PC-3 (cell line): ENCODE measurements around the gene DNAI4. TPM values are rescaled to one million over a fixed set of nuclear protein-coding genes. Genes with fewer than 3 reads are reported as not detected.

Experiments used
- ATAC-seq: fragments of 200-7000 bp; cut with Tn5 transposase; 2 replicates; pipeline ENCODE4 v1.9.1; 2020; ENCODE audit warnings: mild to moderate bottlenecking, moderate library complexity
- BruUV-seq: library from RNA; stranded (reverse); fragments of 400-500 nt; replicated peaks from 2 replicates; lab custom pipeline; 2021; lab: Mats Ljungman, UMichigan
- CTCF ChIA-PET: fragments of 300-600 bp; sonication (Branson Sonifier 250); formaldehyde crosslinking; loops from one replicate; lab custom pipeline; 2022; ENCODE audit warnings: antibody characterized with exemption; lab: Charles Lee
- POLR2A ChIA-PET: fragments of 300-600 bp; sonication (Branson Sonifier 250); formaldehyde crosslinking; loops from one replicate; lab custom pipeline; 2022; ENCODE audit warnings: antibody characterized with exemption; ENCODE audit not compliant: unreplicated experiment; lab: Charles Lee
- DNase-seq: peaks from one replicate; pipeline ENCODE4 v3.0.0-alpha.2; 2015
- H2AFZ ChIP-seq: fragments of 300-600 bp; sonication (generic); 2 replicates; pipeline ENCODE4 v1.6.0; 2016; ENCODE audit warnings: antibody characterized with exemption, low read length
- H3F3A ChIP-seq: fragments of 300-600 bp; sonication (generic); one replicate; pipeline ENCODE4 v1.6.0; 2017; ENCODE audit warnings: antibody characterized with exemption, low read length, control low read depth, mild to moderate bottlenecking; ENCODE audit not compliant: unreplicated experiment
- H3K27ac ChIP-seq: fragments of 300-600 bp; sonication (generic); 2 replicates; pipeline ENCODE4 v1.5.1; 2016; ENCODE audit warnings: mild to moderate bottlenecking, low read length
- H3K27me3 ChIP-seq: fragments of 300-600 bp; sonication (generic); 2 replicates; pipeline ENCODE4 v1.6.1; 2016; ENCODE audit warnings: low read length, mixed read lengths
- H3K36me3 ChIP-seq: fragments of 300-600 bp; sonication (generic); 2 replicates; pipeline ENCODE4 v1.6.1; 2016; ENCODE audit warnings: low read depth, mixed run types, low read length, mixed read lengths
- H3K4me1 ChIP-seq: fragments of 300-600 bp; sonication (generic); 2 replicates; pipeline ENCODE4 v1.5.1; 2016; ENCODE audit warnings: low read length; ENCODE audit not compliant: insufficient read depth
- H3K4me2 ChIP-seq: fragments of 300-600 bp; sonication (generic); 2 replicates; pipeline ENCODE4 v1.6.0; 2016; ENCODE audit warnings: low read length
- H3K4me3 ChIP-seq: fragments of 300-600 bp; sonication (generic); 2 replicates; pipeline ENCODE4 v1.5.1; 2016; ENCODE audit warnings: mild to moderate bottlenecking, low read length, mixed read lengths
- H3K79me2 ChIP-seq: fragments of 300-600 bp; sonication (generic); 2 replicates; pipeline ENCODE4 v1.6.1; 2017; ENCODE audit warnings: low read length, mixed read lengths
- H3K9ac ChIP-seq: fragments of 300-600 bp; sonication (generic); 2 replicates; pipeline ENCODE4 v1.6.0; 2016; ENCODE audit warnings: mild to moderate bottlenecking, low read length
- H3K9me2 ChIP-seq: fragments of 300-600 bp; sonication (generic); replicated peaks from 2 replicates; pipeline ENCODE4 v1.6.1; 2016; ENCODE audit warnings: mixed run types, low read length, mixed read lengths
- H3K9me3 ChIP-seq: fragments of 300-600 bp; sonication (generic); 2 replicates; pipeline ENCODE4 v1.6.1; 2016; ENCODE audit warnings: low read length, mixed read lengths
- H4K20me1 ChIP-seq: fragments of 300-600 bp; sonication (generic); 2 replicates; pipeline ENCODE4 v1.6.1; 2016; ENCODE audit warnings: low read length, mixed read lengths
- EZH2 ChIP-seq: fragments of 300-600 bp; sonication (generic); IDR thresholded peaks from one replicate; pipeline ENCODE4 v1.6.1; 2017; ENCODE audit warnings: antibody characterized with exemption, mild to moderate bottlenecking, low read length; ENCODE audit not compliant: unreplicated experiment
- EZH2phosphoT487 ChIP-seq: fragments of 300-600 bp; sonication (generic); IDR thresholded peaks from 2 replicates; pipeline ENCODE4 v1.6.1; 2018; ENCODE audit warnings: mild to moderate bottlenecking, antibody characterized with exemption, low read length, borderline replicate concordance
- intact Hi-C: fragments of 100-400 bp; cut with micrococcal nuclease; formaldehyde crosslinking; loops from 2 replicates; pipeline ENCODE4 v1.9.0; 2023
- total RNA-seq: library from RNA; depleted of rRNA; stranded (reverse); fragments of >200 nt; gene quantifications from 2 replicates; pipeline ENCODE4 v1.2.3, GENCODE V29; 2014
- TF ChIP-seq, protein P1 (sequence below): fragments of 300-600 bp; sonication (generic); conservative IDR thresholded peaks from 2 replicates; pipeline ENCODE4 v1.5.1; 2017; ENCODE audit warnings: antibody characterized with exemption, low read depth, mild to moderate bottlenecking, low read length

DNAI4 gene
- total RNA-seq, 1 experiment from 2014 or later, result 1.6 TPM

DNA sequence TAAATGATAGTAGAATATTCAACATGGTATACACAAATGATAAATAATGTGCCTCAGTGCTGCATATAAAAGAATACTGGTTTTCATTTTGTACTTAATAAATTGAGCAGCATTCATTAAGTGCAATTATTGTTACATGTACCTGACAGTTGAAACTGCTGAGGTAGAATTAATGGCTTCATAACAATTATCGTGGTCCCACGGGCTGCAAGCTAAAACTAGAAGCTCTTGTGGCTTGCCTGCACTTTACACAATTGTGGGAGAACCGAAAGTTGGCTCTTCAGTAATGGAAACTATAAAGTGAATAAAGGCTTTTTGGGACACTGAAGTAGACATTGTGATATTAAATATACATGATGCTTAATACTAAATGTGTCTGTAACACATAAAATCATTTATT, 146.8 kb downstream of the DNAI4 start:
- no peak overlapping the region for H3K4me3 ChIP-seq
- TF ChIP-seq, protein P1, sequence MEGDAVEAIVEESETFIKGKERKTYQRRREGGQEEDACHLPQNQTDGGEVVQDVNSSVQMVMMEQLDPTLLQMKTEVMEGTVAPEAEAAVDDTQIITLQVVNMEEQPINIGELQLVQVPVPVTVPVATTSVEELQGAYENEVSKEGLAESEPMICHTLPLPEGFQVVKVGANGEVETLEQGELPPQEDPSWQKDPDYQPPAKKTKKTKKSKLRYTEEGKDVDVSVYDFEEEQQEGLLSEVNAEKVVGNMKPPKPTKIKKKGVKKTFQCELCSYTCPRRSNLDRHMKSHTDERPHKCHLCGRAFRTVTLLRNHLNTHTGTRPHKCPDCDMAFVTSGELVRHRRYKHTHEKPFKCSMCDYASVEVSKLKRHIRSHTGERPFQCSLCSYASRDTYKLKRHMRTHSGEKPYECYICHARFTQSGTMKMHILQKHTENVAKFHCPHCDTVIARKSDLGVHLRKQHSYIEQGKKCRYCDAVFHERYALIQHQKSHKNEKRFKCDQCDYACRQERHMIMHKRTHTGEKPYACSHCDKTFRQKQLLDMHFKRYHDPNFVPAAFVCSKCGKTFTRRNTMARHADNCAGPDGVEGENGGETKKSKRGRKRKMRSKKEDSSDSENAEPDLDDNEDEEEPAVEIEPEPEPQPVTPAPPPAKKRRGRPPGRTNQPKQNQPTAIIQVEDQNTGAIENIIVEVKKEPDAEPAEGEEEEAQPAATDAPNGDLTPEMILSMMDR, result no peak
- no peaks in the 10 kb centered on the region for H4K20me1 ChIP-seq
- H3K27me3 ChIP-seq, result peaks cover 45% of the 10 kb centered on the region
- no peak overlapping the region for H2AFZ ChIP-seq
- no peaks in the 10 kb centered on the region for H3K36me3 ChIP-seq
- H3K4me2 ChIP-seq, result no peak overlapping the region
- H3K9ac ChIP-seq, result no peak overlapping the region
- ChIA-PET CTCF (no interaction called here), POLR2A (no interaction called here)
- no peaks in the 10 kb centered on the region for H3K4me1 ChIP-seq
- DNase-seq, result no peak
- no peak for ATAC-seq
- H3F3A ChIP-seq, result no peaks in the 10 kb centered on the region
- intact Hi-C loops, result no loop called here
- H3K9me2 ChIP-seq, result no peaks in the 10 kb centered on the region
- no TSS peak for BruUV-seq
- no peaks in the 10 kb centered on the region for H3K9me3 ChIP-seq
- no peak overlapping the region for H3K27ac ChIP-seq
- H3K79me2 ChIP-seq, result no peaks in the 10 kb centered on the region

DNA sequence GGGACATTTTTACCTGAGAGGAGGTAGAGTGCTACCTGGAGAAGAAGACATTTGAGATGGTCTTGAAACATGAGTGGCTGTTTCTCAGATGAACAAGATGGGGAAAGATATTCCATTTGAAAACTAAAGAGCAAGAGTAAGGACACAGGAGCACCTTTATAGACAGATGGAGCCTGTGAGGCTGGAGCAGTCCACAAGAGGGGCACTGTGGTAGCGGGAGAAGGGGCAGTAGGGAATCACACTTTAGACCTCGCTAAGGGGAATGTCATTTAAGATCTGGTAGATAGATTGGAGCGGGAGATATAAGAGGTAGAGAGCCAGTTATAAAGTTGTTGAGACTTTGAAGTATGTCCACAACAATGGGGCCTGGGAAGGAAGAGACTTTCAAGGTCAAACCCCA, 149.0 kb downstream of the DNAI4 start:
- DNase-seq (no peak), ATAC-seq (no peak)
- no TSS peak for BruUV-seq
- no peaks in the 10 kb centered on the region for H3K36me3 ChIP-seq
- H3K79me2 ChIP-seq, result no peaks in the 10 kb centered on the region
- H4K20me1 ChIP-seq, result no peaks in the 10 kb centered on the region
- H3K27ac ChIP-seq, result no peak overlapping the region
- H3K4me2 ChIP-seq, result no peak overlapping the region
- no peaks in the 10 kb centered on the region for H3K4me1 ChIP-seq
- no peak overlapping the region for H3K4me3 ChIP-seq
- H3K9me2 ChIP-seq, result no peaks in the 10 kb centered on the region
- no peak overlapping the region for H2AFZ ChIP-seq
- no peaks in the 10 kb centered on the region for H3F3A ChIP-seq
- CTCF ChIA-PET, result no interaction called here
- no peak overlapping the region for H3K9ac ChIP-seq
- intact Hi-C loops, result no loop called here
- peaks cover 45% of the 10 kb centered on the region for H3K27me3 ChIP-seq
- TF ChIP-seq, protein P1, result no peak
- TF ChIP-seq EZH2 (no peak), EZH2phosphoT487 (no peak)
- H3K9me3 ChIP-seq, result no peaks in the 10 kb centered on the region
- POLR2A ChIA-PET, result no interaction called here

DNA sequence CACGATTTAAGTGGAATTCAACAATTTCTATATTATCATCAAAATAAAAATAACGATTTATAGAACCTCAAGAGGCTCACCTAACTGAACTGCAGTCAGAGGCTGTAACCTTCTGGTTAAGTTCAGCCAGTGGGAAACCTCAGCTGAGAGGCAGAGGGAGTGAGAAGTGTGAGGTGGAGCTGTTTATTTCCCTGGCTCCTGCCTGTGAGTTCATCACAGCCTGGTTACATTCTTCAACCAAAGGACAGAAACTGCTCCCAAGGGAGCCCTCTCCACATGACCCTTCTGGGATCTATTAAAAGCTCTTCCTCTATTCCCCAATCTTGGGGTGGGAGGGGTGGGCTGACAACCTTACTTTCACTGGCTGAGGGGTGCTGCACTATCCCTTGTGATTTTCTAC, 150.2 kb downstream of the DNAI4 start:
- no peaks in the 10 kb centered on the region for H3K9me2 ChIP-seq
- H3K4me3 ChIP-seq, result no peak overlapping the region
- H3K27ac ChIP-seq, result no peak overlapping the region
- intact Hi-C loops, result no loop called here
- no peak for DNase-seq
- H3K4me1 ChIP-seq, result no peaks in the 10 kb centered on the region
- H3K9me3 ChIP-seq, result no peaks in the 10 kb centered on the region
- no TSS peak for BruUV-seq
- H3K4me2 ChIP-seq, result no peak overlapping the region
- H3K36me3 ChIP-seq, result no peaks in the 10 kb centered on the region
- ChIA-PET CTCF (no interaction called here), POLR2A (no interaction called here)
- TF ChIP-seq, protein P1, result no peak
- TF ChIP-seq EZH2 (no peak), EZH2phosphoT487 (no peak)
- H3K27me3 ChIP-seq, result peaks cover 40% of the 10 kb centered on the region
- H3K9ac ChIP-seq, result no peak overlapping the region
- H4K20me1 ChIP-seq, result no peaks in the 10 kb centered on the region
- H3K79me2 ChIP-seq, result no peaks in the 10 kb centered on the region
- no peak overlapping the region for H2AFZ ChIP-seq
- ATAC-seq, result no peak
- H3F3A ChIP-seq, result no peaks in the 10 kb centered on the region
